IMR-90 (cell line): ENCODE measurements around the gene NPPA. TPM values are rescaled to one million over a fixed set of nuclear protein-coding genes. Genes with fewer than 3 reads are reported as not detected.

Experiments
- ATAC-seq: fragments of 200-7000 bp; cut with Tn5 transposase; 2 replicates; pipeline ENCODE4 v1.9.1; 2020; ENCODE audit warnings: low read depth, mild to moderate bottlenecking, moderate library complexity
- BruUV-seq: library from RNA; stranded (reverse); fragments of 400-500 nt; replicated peaks from 2 replicates; lab custom pipeline; 2021; lab: Mats Ljungman, UMichigan
- CTCF ChIA-PET: fragments of 300-600 bp; formaldehyde crosslinking; extraction: SDS; loops from one replicate; lab custom pipeline; 2021; ENCODE audit warnings: antibody characterized with exemption; lab: Yijun Ruan, JAX
- POLR2A ChIA-PET: fragments of 300-600 bp; sonication (Branson Sonifier 250); formaldehyde crosslinking; loops from one replicate; lab custom pipeline; 2022; ENCODE audit warnings: antibody characterized with exemption; ENCODE audit not compliant: unreplicated experiment; lab: Charles Lee
- DNase-seq: peaks from one replicate; pipeline ENCODE4 v3.0.0; 2013
- H2AFZ ChIP-seq: replicated peaks from 2 replicates; pipeline ENCODE3; 2013; ENCODE audit warnings: low read length, mild to moderate bottlenecking; ENCODE audit not compliant: poor library complexity
- H2AK5ac ChIP-seq: 2 replicates; pipeline ENCODE4 v1.6.1; 2013; ENCODE audit warnings: low read depth, low read length, inconsistent platforms
- H2AK9ac ChIP-seq: replicated peaks from 2 replicates; pipeline ENCODE3; 2013; ENCODE audit warnings: mild to moderate bottlenecking, low read depth, low read length, moderate library complexity; ENCODE audit not compliant: poor library complexity
- H2BK120ac ChIP-seq: 2 replicates; pipeline ENCODE4 v1.6.1; 2013; ENCODE audit warnings: low read depth, low read length, inconsistent platforms
- H2BK15ac ChIP-seq: 3 replicates; pipeline ENCODE4 v1.6.1; 2013; ENCODE audit warnings: low read depth, low read length, inconsistent platforms
- H2BK20ac ChIP-seq: 2 replicates; pipeline ENCODE4 v1.6.1; 2013; ENCODE audit warnings: low read depth, mild to moderate bottlenecking, inconsistent platforms, low read length, moderate library complexity
- H2BK5ac ChIP-seq: 2 replicates; pipeline ENCODE4 v1.6.1; 2013; ENCODE audit warnings: mild to moderate bottlenecking, low read depth, low read length, inconsistent platforms; ENCODE audit not compliant: poor library complexity, severe bottlenecking
- H3K14ac ChIP-seq: replicated peaks from 2 replicates; pipeline ENCODE4 v1.6.1; 2013; ENCODE audit warnings: low read depth, low read length, inconsistent platforms
- H3K18ac ChIP-seq: 2 replicates; pipeline ENCODE4 v1.6.1; 2013; ENCODE audit warnings: low read depth, low read length, control low read depth
- H3K23ac ChIP-seq: 2 replicates; pipeline ENCODE4 v1.6.1; 2013; ENCODE audit warnings: low read depth, low read length, inconsistent platforms
- H3K27ac ChIP-seq: 2 replicates; pipeline ENCODE4 v1.5.1; 2013; ENCODE audit warnings: mild to moderate bottlenecking, control low read depth, low read length; ENCODE audit not compliant: insufficient read depth
- H3K27me3 ChIP-seq: 2 replicates; pipeline ENCODE4 v1.6.1; 2013; ENCODE audit warnings: low read length; ENCODE audit not compliant: control insufficient read depth, insufficient read depth
- H3K36me3 ChIP-seq: 2 replicates; pipeline ENCODE4 v1.6.1; 2013; ENCODE audit warnings: low read length, mixed read lengths; ENCODE audit not compliant: control insufficient read depth, insufficient read depth
- H3K4ac ChIP-seq: 2 replicates; pipeline ENCODE4 v1.6.1; 2013; ENCODE audit warnings: low read depth, low read length, inconsistent platforms
- H3K4me1 ChIP-seq: 2 replicates; pipeline ENCODE4 v1.6.1; 2013; ENCODE audit warnings: low read length, mixed read lengths; ENCODE audit not compliant: control insufficient read depth, insufficient read depth
- H3K4me2 ChIP-seq: 2 replicates; pipeline ENCODE4 v1.6.1; 2013; ENCODE audit warnings: low read depth, mild to moderate bottlenecking, control low read depth, low read length, moderate library complexity
- H3K4me3 ChIP-seq: 2 replicates; pipeline ENCODE4 v1.5.1; 2013; ENCODE audit warnings: low read depth, mild to moderate bottlenecking, control low read depth, low read length, moderate library complexity; ENCODE audit not compliant: insufficient read depth
- H3K56ac ChIP-seq: 2 replicates; pipeline ENCODE4 v1.6.1; 2013; ENCODE audit warnings: low read length, inconsistent platforms; ENCODE audit not compliant: insufficient read depth; ENCODE audit errors: extremely low read depth
- H3K79me1 ChIP-seq, 2 experiments: 2 replicates each; pipeline ENCODE4 v1.6.1; 2013; ENCODE audit warnings: low read length in 2 of 2, inconsistent platforms in 1 of 2, low read depth in 1 of 2
- H3K9ac ChIP-seq: 2 replicates; pipeline ENCODE4 v1.6.1; 2013; ENCODE audit warnings: low read depth, low read length, control low read depth
- H3K9me1 ChIP-seq: 2 replicates; pipeline ENCODE4 v1.6.1; 2013; ENCODE audit warnings: low read length, inconsistent platforms; ENCODE audit not compliant: insufficient read depth
- H3K9me3 ChIP-seq: 2 replicates; pipeline ENCODE4 v1.6.1; 2013; ENCODE audit warnings: low read length; ENCODE audit not compliant: control insufficient read depth, insufficient read depth
- H4K20me1 ChIP-seq: 2 replicates; pipeline ENCODE4 v1.6.1; 2013; ENCODE audit warnings: low read length, inconsistent platforms; ENCODE audit not compliant: insufficient read depth
- H4K5ac ChIP-seq: 2 replicates; pipeline ENCODE4 v1.6.1; 2013; ENCODE audit warnings: mild to moderate bottlenecking, low read depth, low read length, control low read depth
- H4K8ac ChIP-seq, 2 experiments: 2 replicates each; pipeline ENCODE4 v1.6.1; 2013; ENCODE audit warnings: low read depth in 2 of 2, low read length in 2 of 2, control low read depth in 1 of 2, inconsistent platforms in 1 of 2
- H4K91ac ChIP-seq: 2 replicates; pipeline ENCODE4 v1.6.1; 2013; ENCODE audit warnings: low read depth, low read length, inconsistent platforms; ENCODE audit not compliant: insufficient read depth
- CEBPB ChIP-seq: IDR thresholded peaks from 2 replicates; pipeline ENCODE4 v1.6.1; 2012; ENCODE audit warnings: low read depth, low read length, improper control_type of control experiment
- CHD1 ChIP-seq: IDR thresholded peaks from 2 replicates; pipeline ENCODE4 v1.6.1; 2012; ENCODE audit warnings: low read depth, low read length, improper control_type of control experiment
- CTCF ChIP-seq: conservative IDR thresholded peaks from 2 replicates; pipeline ENCODE4 v1.5.1; 2012; ENCODE audit warnings: mild to moderate bottlenecking, low read depth, low read length, improper control_type of control experiment
- ELK1 ChIP-seq: fragments of 150-350 bp; IDR thresholded peaks from 2 replicates; pipeline ENCODE4 v1.6.1; 2016; ENCODE audit warnings: low read depth, mild to moderate bottlenecking, low read length, moderate library complexity, borderline replicate concordance
- FOS ChIP-seq: fragments of 150-350 bp; IDR thresholded peaks from 2 replicates; pipeline ENCODE4 v1.6.1; 2016; ENCODE audit warnings: low read depth, low read length
- MAFK ChIP-seq: IDR thresholded peaks from 2 replicates; pipeline ENCODE4 v1.6.1; 2012; ENCODE audit warnings: low read depth, low read length, improper control_type of control experiment
- MAZ ChIP-seq: IDR thresholded peaks from 2 replicates; pipeline ENCODE4 v1.6.1; 2012; ENCODE audit warnings: low read depth, mild to moderate bottlenecking, low read length, improper control_type of control experiment, moderate library complexity, borderline replicate concordance
- MXI1 ChIP-seq: IDR thresholded peaks from 2 replicates; pipeline ENCODE4 v1.6.1; 2012; ENCODE audit warnings: low read depth, mild to moderate bottlenecking, low read length, moderate library complexity, borderline replicate concordance
- NFE2L2 ChIP-seq: fragments of 150-350 bp; IDR thresholded peaks from 2 replicates; pipeline ENCODE4 v1.6.1; 2016; ENCODE audit warnings: low read depth, mild to moderate bottlenecking, low read length
- RAD21 ChIP-seq: IDR thresholded peaks from 2 replicates; pipeline ENCODE4 v1.6.1; 2012; ENCODE audit warnings: low read length, improper control_type of control experiment
- RCOR1 ChIP-seq: IDR thresholded peaks from 2 replicates; pipeline ENCODE4 v1.6.1; 2012; ENCODE audit warnings: mild to moderate bottlenecking, low read length, improper control_type of control experiment; ENCODE audit not compliant: insufficient replicate concordance
- RFX5 ChIP-seq: IDR thresholded peaks from 2 replicates; pipeline ENCODE4 v1.8.0; 2012; ENCODE audit warnings: low read depth, mild to moderate bottlenecking, low read length, moderate library complexity
- SMC3 ChIP-seq: fragments of 150-350 bp; IDR thresholded peaks from 2 replicates; pipeline ENCODE4 v1.6.1; 2016; ENCODE audit warnings: low read depth, mild to moderate bottlenecking, antibody characterized with exemption, low read length, moderate library complexity
- USF2 ChIP-seq: fragments of 150-350 bp; IDR thresholded peaks from 2 replicates; pipeline ENCODE4 v1.6.1; 2017; ENCODE audit warnings: mild to moderate bottlenecking, antibody characterized with exemption, low read length, low read depth
- WGBS, 2 experiments: methylation state at CpG; one replicate each; pipeline versions ENCODE4 v1.1.5 to v1.1.7; 2013; ENCODE audit warnings: missing lambda C conversion rate in 2 of 2; ENCODE audit not compliant: insufficient read length in 1 of 2; ENCODE audit errors: extremely low coverage in 2 of 2; 5-methylcytosine and 5-hydroxymethylcytosine counted together
- dilution Hi-C: fragments of 300-500 bp; cut with HindIII; formaldehyde crosslinking; loops from one replicate; pipeline ENCODE4 v1.14.3; 2018; ENCODE audit warnings: low sequenced_read_pairs; ENCODE audit not compliant: unreplicated experiment
- in situ Hi-C: fragments of 300-500 bp; cut with MboI; formaldehyde crosslinking; loops from 3 replicates; pipeline ENCODE4 v1.14.3; 2019; ENCODE audit warnings: low sequenced_read_pairs, inconsistent platforms, mixed read lengths
- intact Hi-C: fragments of 100-400 bp; cut with micrococcal nuclease; formaldehyde crosslinking; loops from 2 replicates; pipeline ENCODE4 v1.10.0; 2022
- polyA plus RNA-seq, 3 experiments: library from polyadenylated mRNA; depleted of rRNA; stranded (reverse); fragments of >200 nt; gene quantifications; 2 replicates each; pipeline ENCODE4 v1.2.3, GENCODE V29; 2012; ENCODE audit warnings: low replicate concordance in 1 of 3
- total RNA-seq: library from RNA; depleted of rRNA; stranded (reverse); fragments of >200 nt; gene quantifications from 2 replicates; pipeline ENCODE4 v1.2.3, GENCODE V29; 2012

The NPPA gene
- total and polyA plus RNA-seq, 2 of the 4 experiments (the other 2 are of a cell fraction), result not detected

GRCh38 chr1:11888206-11888876 lies 40.8 kb upstream of the NPPA start:
- H3K9me1 ChIP-seq, result no peaks in the 10 kb centered on the region

More at GRCh38 chr1:11888206-11888876, 40.8 kb upstream of the NPPA start:
- ATAC-seq, result no peak
- Histone ChIP-seq H3K27ac (no peak overlapping the region), H2BK20ac (no peak overlapping the region), H3K27me3 (peaks cover 49% of the 10 kb centered on the region), H4K8ac (no peak overlapping the region), H3K56ac (no peak overlapping the region), H3K4ac (no peak overlapping the region), H3K4me3 (no peak overlapping the region), H2AK5ac (no peak overlapping the region), H3K23ac (no peak overlapping the region), H3K4me1 (no peaks in the 10 kb centered on the region), H3K9ac (no peak overlapping the region), H3K18ac (no peak overlapping the region), H4K91ac (no peak overlapping the region), H2AK9ac (no peak overlapping the region), H4K20me1 (no peaks in the 10 kb centered on the region), H2AFZ (no peak overlapping the region), H3K4me2 (no peak overlapping the region), H3K36me3 (no peaks in the 10 kb centered on the region), H4K5ac (no peak overlapping the region), H3K9me3 (no peaks in the 10 kb centered on the region), H2BK120ac (no peak overlapping the region), H2BK15ac (no peak overlapping the region), H3K14ac (no peak overlapping the region), H2BK5ac (no peak overlapping the region), H3K79me1 (no peaks in the 10 kb centered on the region)
- 51% methylated on average over 11 of the region's 15 CpGs; no CpG with 5 or more reads in 1 of the 2 experiments for WGBS, 2 experiments
- dilution Hi-C loops (no loop called here), intact Hi-C loops (no loop called here), in situ Hi-C loops (no loop called here)
- POLR2A ChIA-PET, result no interaction called here
- TF ChIP-seq SMC3, result no peak
- no peak for TF ChIP-seq NFE2L2
- no peak for TF ChIP-seq CTCF
- no peak for TF ChIP-seq RCOR1
- TF ChIP-seq ELK1, result no peak
- no peak for TF ChIP-seq MXI1
- no peak for TF ChIP-seq MAZ
- no peak for TF ChIP-seq USF2
- no peak for TF ChIP-seq CHD1
- no peak for TF ChIP-seq FOS
- no peak for TF ChIP-seq CEBPB
- no peak for TF ChIP-seq RFX5
- no peak for TF ChIP-seq MAFK
- TF ChIP-seq RAD21, result no peak
- no TSS peak for BruUV-seq
- CTCF ChIA-PET, result no interaction called here
- DNase-seq, result no peak
